ENCODE data around the gene MED9. TPM values are rescaled to one million over a fixed set of nuclear protein-coding genes. Genes with fewer than 3 reads are reported as not detected.

The MED9 gene
- total RNA-seq, 3 donors from 2014 or later: 17.9 to 23.1 (median 20.3) TPM

GRCh38 chr17:17493986-17494466 is 17.2 kb downstream of the MED9 start:
- DNase-seq: peak in 1 of 3 donors; percentile 19
- H3K4me3 ChIP-seq: no peak overlapping the region
- intact Hi-C loops (cut with DNase I, micrococcal nuclease): no loop called here
- H3K4me1 ChIP-seq (ENCODE audit: low read depth): peaks cover 20% of the 10 kb centered on the region
- TF ChIP-seq CTCF (IDR thresholded peaks at IDR 0.05): no peak
- no peak for ATAC-seq
- no peaks in the 10 kb centered on the region for H3K9me3 ChIP-seq
- H3K36me3 ChIP-seq (ENCODE audit: low read depth): no peaks in the 10 kb centered on the region

GRCh38 chr17:17494499-17494869 is 17.7 kb downstream of the MED9 start:
- Histone ChIP-seq H3K36me3 (ENCODE audit: low read depth) (no peaks in the 10 kb centered on the region), H3K4me3 (no peak overlapping the region), H3K4me1 (ENCODE audit: low read depth) (peaks cover 20% of the 10 kb centered on the region), H3K9me3 (no peaks in the 10 kb centered on the region)
- intact Hi-C loops (cut with DNase I, micrococcal nuclease): no loop called here
- DNase-seq (peak in 2 of 3 donors; percentile 52 to 56), ATAC-seq (no peak)
- no peak for TF ChIP-seq CTCF (IDR thresholded peaks at IDR 0.05)

GRCh38 chr17:17494870-17495535 is 18.2 kb downstream of the MED9 start:
- Histone ChIP-seq H3K36me3 (ENCODE audit: low read depth) (no peaks in the 10 kb centered on the region), H3K4me3 (peak overlapping the region; percentile 22), H3K4me1 (ENCODE audit: low read depth) (peaks cover 20% of the 10 kb centered on the region), H3K9me3 (no peaks in the 10 kb centered on the region)
- intact Hi-C loops (cut with DNase I, micrococcal nuclease): no loop called here
- ATAC-seq (peak; percentile 3), DNase-seq (peak; percentile 52 to 69 (median 68))
- TF ChIP-seq CTCF (IDR thresholded peaks at IDR 0.05): no peak

- no peaks in the 10 kb centered on the region for H3K36me3 ChIP-seq (ENCODE audit: low read depth)
- ATAC-seq (peak; percentile 7), DNase-seq (peak; percentile 42 to 65 (median 48))
- peak overlapping the region; percentile 22 for H3K4me3 ChIP-seq
- intact Hi-C loops (cut with DNase I, micrococcal nuclease): no loop called here
- peaks cover 20% of the 10 kb centered on the region for H3K4me1 ChIP-seq (ENCODE audit: low read depth)
- no peak for TF ChIP-seq CTCF (IDR thresholded peaks at IDR 0.05)
- H3K9me3 ChIP-seq: no peaks in the 10 kb centered on the region
Measured at GRCh38 chr17:17495536-17496188, 18.9 kb downstream of the MED9 start.

- Histone ChIP-seq H3K36me3 (ENCODE audit: low read depth) (no peaks in the 10 kb centered on the region), H3K9me3 (no peaks in the 10 kb centered on the region), H3K4me3 (peak within 1 kb of the TSS; percentile 22), H3K4me1 (ENCODE audit: low read depth) (peaks cover 20% of the 10 kb centered on the region)
- TF ChIP-seq CTCF (IDR thresholded peaks at IDR 0.05): peak; percentile 98
- ATAC-seq: peak; percentile 91
- intact Hi-C loops (cut with DNase I, micrococcal nuclease): no loop called here
- DNase-seq: peak; percentile 91 to 96 (median 91)
Measured at GRCh38 chr17:17496189-17497064, 19.6 kb downstream of the MED9 start, which contains the start of gene RASD1. TSS of gene RASD1 (minus strand) at chr17:17496395. CDS start at chr17:17496181, 214 bp downstream.
